ENCODE data around the gene PDE3B.

DNA sequence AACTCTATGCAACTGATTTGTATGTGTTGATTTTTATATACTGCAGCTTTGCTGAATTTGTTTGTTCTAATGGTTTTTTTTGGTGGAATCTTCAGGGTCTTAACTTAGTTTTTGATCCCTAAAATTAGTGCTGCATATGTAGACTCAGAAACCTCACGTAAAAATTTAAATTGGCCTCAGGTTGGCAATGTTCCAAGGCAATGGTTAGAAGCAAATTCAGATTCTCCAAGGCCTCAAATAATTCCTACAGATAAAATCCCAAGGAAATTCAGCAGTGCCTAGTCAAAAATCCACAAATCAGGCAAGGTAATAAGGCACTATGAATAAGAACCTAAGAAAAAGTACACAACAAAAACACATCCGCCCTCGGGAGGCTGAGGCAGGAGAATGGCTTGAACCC is 9.5 kb downstream of the PDE3B start:
- TF ChIP-seq, protein P1, sequence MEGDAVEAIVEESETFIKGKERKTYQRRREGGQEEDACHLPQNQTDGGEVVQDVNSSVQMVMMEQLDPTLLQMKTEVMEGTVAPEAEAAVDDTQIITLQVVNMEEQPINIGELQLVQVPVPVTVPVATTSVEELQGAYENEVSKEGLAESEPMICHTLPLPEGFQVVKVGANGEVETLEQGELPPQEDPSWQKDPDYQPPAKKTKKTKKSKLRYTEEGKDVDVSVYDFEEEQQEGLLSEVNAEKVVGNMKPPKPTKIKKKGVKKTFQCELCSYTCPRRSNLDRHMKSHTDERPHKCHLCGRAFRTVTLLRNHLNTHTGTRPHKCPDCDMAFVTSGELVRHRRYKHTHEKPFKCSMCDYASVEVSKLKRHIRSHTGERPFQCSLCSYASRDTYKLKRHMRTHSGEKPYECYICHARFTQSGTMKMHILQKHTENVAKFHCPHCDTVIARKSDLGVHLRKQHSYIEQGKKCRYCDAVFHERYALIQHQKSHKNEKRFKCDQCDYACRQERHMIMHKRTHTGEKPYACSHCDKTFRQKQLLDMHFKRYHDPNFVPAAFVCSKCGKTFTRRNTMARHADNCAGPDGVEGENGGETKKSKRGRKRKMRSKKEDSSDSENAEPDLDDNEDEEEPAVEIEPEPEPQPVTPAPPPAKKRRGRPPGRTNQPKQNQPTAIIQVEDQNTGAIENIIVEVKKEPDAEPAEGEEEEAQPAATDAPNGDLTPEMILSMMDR (optimal IDR thresholded peaks at IDR 0.05 in 1 of 3, IDR thresholded peaks at IDR 0.05 in 1 of 3, conservative IDR thresholded peaks at IDR 0.05 in 1 of 3; ENCODE audit: extremely low read depth in 1 of 3, insufficient read depth in 2 of 3, low read length in 3 of 3): no peak
- TF ChIP-seq EZH2 (IDR thresholded peaks at IDR 0.05; ENCODE audit: low read length): no peak

All from keratinocyte (primary cell).